ENCODE data around the gene MICU1. TPM values are rescaled to one million over a fixed set of nuclear protein-coding genes. Genes with fewer than 3 reads are reported as not detected.

The MICU1 gene
- total RNA-seq, 1 experiment from 2014 or later, result 39.4 TPM

DNA sequence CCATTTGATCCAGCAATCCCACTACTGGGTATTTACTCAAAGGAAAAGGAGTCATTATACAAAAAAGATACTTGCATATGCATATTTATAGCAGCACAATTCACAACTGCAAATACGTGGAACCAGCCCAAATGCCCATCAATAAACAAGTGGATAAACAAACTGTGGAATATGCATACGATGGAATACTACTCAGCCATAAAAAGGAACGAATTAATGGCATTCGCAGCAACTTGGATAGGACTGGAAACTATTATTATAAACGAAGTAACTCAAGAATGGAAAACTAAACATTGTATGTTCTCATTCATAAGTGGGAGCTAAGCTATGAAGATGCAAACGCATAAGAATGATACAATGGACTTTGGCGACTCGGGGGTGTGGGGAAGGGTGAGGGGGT is 108.6 kb downstream of the MICU1 start:
- ChIA-PET CTCF (no interaction called here), RAD21 (ENCODE audit: low non-redundant PET in 1 of 2, low total read pairs in 2 of 2, uncharacterized antibody in 2 of 2, unreplicated experiment in 2 of 2) (no interaction called here)
- no TSS peak for BruUV-seq (replicated peaks)

More for the DNA sequence above, 108.6 kb downstream of the MICU1 start:
- Histone ChIP-seq H3K4me3 (replicated peaks in 1 of 2; ENCODE audit: low read depth in 1 of 2, low read length in 2 of 2) (no peak overlapping the region), H2AFZ (ENCODE audit: low read depth, low read length, poor library complexity, severe bottlenecking) (no peak overlapping the region), H3K9me3 (ENCODE audit: control insufficient read depth in 1 of 2, insufficient read depth in 1 of 2, low read depth in 1 of 2, low read length in 2 of 2) (no peaks in the 10 kb centered on the region), H3K9me2 (ENCODE audit: insufficient read depth) (no peaks in the 10 kb centered on the region), H4K20me1 (ENCODE audit: insufficient read depth) (no peaks in the 10 kb centered on the region; the same call in 1 of the 2 replicates), H3K27me3 (ENCODE audit: insufficient read depth, low read length) (no peaks in the 10 kb centered on the region), H3K4me2 (ENCODE audit: low read length) (no peak overlapping the region), H3K79me2 (ENCODE audit: insufficient read depth, low read length) (no peaks in the 10 kb centered on the region), H3K27ac (ENCODE audit: low read depth, low read length) (no peak overlapping the region), H3K9ac (ENCODE audit: low read length) (no peak overlapping the region), H3K36me3 (ENCODE audit: control insufficient read depth in 1 of 2, insufficient read depth in 2 of 2, low read length in 2 of 2) (no peaks in the 10 kb centered on the region), H3K4me1 (ENCODE audit: control insufficient read depth in 1 of 2, insufficient read depth in 2 of 2, low read length in 2 of 2) (no peaks in the 10 kb centered on the region)
- POLR2A ChIA-PET, result no interaction called here
- no peak for DNase-seq (ENCODE audit: low read depth, low spot score)
- intact Hi-C loops (cut with micrococcal nuclease), result no loop called here
- TF ChIP-seq, protein P1, sequence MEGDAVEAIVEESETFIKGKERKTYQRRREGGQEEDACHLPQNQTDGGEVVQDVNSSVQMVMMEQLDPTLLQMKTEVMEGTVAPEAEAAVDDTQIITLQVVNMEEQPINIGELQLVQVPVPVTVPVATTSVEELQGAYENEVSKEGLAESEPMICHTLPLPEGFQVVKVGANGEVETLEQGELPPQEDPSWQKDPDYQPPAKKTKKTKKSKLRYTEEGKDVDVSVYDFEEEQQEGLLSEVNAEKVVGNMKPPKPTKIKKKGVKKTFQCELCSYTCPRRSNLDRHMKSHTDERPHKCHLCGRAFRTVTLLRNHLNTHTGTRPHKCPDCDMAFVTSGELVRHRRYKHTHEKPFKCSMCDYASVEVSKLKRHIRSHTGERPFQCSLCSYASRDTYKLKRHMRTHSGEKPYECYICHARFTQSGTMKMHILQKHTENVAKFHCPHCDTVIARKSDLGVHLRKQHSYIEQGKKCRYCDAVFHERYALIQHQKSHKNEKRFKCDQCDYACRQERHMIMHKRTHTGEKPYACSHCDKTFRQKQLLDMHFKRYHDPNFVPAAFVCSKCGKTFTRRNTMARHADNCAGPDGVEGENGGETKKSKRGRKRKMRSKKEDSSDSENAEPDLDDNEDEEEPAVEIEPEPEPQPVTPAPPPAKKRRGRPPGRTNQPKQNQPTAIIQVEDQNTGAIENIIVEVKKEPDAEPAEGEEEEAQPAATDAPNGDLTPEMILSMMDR (IDR thresholded peaks at IDR 0.05 in 2 of 3, conservative IDR thresholded peaks at IDR 0.05 in 1 of 3; ENCODE audit: borderline replicate concordance in 1 of 3, insufficient read depth in 1 of 3, low read depth in 2 of 3, low read length in 2 of 3), result no peak
- TF ChIP-seq EZH2phosphoT487 (IDR thresholded peaks at IDR 0.05; ENCODE audit: borderline replicate concordance) (no peak), FOSL1 (IDR thresholded peaks at IDR 0.05; ENCODE audit: low read depth) (no peak), RAD21 (IDR thresholded peaks at IDR 0.05; ENCODE audit: low read depth) (no peak), CEBPB (IDR thresholded peaks at IDR 0.05; ENCODE audit: low read depth) (no peak), ELF1 (IDR thresholded peaks at IDR 0.05; ENCODE audit: borderline replicate concordance, low read depth) (no peak), SP1 (IDR thresholded peaks at IDR 0.05; ENCODE audit: low read depth) (no peak), ZFX (IDR thresholded peaks at IDR 0.05) (no peak), CBX3 (IDR thresholded peaks at IDR 0.05; ENCODE audit: low read depth) (no peak), POLR2AphosphoS5 (IDR thresholded peaks at IDR 0.05; ENCODE audit: low read depth, low read length) (no peak), ZNF274 (IDR thresholded peaks at IDR 0.05; ENCODE audit: low read depth, low read length) (no peak), TCF7L2 (IDR thresholded peaks at IDR 0.05; ENCODE audit: borderline replicate concordance, extremely low read depth, insufficient read depth, insufficient read length) (no peak), YY1 (IDR thresholded peaks at IDR 0.05; ENCODE audit: extremely low read depth, insufficient replicate concordance, low read depth, low read length) (no peak), POLR2A (IDR thresholded peaks at IDR 0.05; ENCODE audit: borderline replicate concordance, extremely low read depth, insufficient read depth, insufficient read length) (no peak)
- TF ChIP-seq, protein P2, sequence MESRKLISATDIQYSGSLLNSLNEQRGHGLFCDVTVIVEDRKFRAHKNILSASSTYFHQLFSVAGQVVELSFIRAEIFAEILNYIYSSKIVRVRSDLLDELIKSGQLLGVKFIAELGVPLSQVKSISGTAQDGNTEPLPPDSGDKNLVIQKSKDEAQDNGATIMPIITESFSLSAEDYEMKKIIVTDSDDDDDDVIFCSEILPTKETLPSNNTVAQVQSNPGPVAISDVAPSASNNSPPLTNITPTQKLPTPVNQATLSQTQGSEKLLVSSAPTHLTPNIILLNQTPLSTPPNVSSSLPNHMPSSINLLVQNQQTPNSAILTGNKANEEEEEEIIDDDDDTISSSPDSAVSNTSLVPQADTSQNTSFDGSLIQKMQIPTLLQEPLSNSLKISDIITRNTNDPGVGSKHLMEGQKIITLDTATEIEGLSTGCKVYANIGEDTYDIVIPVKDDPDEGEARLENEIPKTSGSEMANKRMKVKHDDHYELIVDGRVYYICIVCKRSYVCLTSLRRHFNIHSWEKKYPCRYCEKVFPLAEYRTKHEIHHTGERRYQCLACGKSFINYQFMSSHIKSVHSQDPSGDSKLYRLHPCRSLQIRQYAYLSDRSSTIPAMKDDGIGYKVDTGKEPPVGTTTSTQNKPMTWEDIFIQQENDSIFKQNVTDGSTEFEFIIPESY (IDR thresholded peaks at IDR 0.05; ENCODE audit: extremely low read depth, insufficient replicate concordance, low read length), result no peak
- TF ChIP-seq, protein P3, sequence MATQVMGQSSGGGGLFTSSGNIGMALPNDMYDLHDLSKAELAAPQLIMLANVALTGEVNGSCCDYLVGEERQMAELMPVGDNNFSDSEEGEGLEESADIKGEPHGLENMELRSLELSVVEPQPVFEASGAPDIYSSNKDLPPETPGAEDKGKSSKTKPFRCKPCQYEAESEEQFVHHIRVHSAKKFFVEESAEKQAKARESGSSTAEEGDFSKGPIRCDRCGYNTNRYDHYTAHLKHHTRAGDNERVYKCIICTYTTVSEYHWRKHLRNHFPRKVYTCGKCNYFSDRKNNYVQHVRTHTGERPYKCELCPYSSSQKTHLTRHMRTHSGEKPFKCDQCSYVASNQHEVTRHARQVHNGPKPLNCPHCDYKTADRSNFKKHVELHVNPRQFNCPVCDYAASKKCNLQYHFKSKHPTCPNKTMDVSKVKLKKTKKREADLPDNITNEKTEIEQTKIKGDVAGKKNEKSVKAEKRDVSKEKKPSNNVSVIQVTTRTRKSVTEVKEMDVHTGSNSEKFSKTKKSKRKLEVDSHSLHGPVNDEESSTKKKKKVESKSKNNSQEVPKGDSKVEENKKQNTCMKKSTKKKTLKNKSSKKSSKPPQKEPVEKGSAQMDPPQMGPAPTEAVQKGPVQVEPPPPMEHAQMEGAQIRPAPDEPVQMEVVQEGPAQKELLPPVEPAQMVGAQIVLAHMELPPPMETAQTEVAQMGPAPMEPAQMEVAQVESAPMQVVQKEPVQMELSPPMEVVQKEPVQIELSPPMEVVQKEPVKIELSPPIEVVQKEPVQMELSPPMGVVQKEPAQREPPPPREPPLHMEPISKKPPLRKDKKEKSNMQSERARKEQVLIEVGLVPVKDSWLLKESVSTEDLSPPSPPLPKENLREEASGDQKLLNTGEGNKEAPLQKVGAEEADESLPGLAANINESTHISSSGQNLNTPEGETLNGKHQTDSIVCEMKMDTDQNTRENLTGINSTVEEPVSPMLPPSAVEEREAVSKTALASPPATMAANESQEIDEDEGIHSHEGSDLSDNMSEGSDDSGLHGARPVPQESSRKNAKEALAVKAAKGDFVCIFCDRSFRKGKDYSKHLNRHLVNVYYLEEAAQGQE (IDR thresholded peaks at IDR 0.05; ENCODE audit: low read depth), result no peak
- TF ChIP-seq, protein P4, sequence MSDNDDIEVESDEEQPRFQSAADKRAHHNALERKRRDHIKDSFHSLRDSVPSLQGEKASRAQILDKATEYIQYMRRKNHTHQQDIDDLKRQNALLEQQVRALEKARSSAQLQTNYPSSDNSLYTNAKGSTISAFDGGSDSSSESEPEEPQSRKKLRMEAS (IDR thresholded peaks at IDR 0.05), result no peak
- TF ChIP-seq, protein P5, sequence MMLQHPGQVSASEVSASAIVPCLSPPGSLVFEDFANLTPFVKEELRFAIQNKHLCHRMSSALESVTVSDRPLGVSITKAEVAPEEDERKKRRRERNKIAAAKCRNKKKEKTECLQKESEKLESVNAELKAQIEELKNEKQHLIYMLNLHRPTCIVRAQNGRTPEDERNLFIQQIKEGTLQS (IDR thresholded peaks at IDR 0.05), result no peak
- no peak for ATAC-seq

Data from HCT116 (cell line).